HG03575 (cell line): ENCODE measurements around the gene HERPUD1.
"Not testable (repeated sequence)": the region's sequence is repeated elsewhere in the genome, so short reads cannot be mapped to it uniquely, and the experiment has no call there.

Experiments used
- ATAC-seq: cut with Tn5 transposase; IDR thresholded peaks from one replicate; pipeline ENCODE4 v1.9.1; 2021; ENCODE audit not compliant: unreplicated experiment, insufficient number of reproducible peaks, low FRiP score; ENCODE audit errors: extremely low read depth

HERPUD1 gene

GRCh38 chr16:56988948-56989945 lies 57.3 kb downstream of the HERPUD1 start, which contains the start of gene NLRC5:
NLRC5 (plus strand) TSS chr16:56989557; CDS start chr16:57020713, 31,156 bp downstream.
- ATAC-seq, result no peak

GRCh38 chr16:56989988-56990387 lies 58.0 kb downstream of the HERPUD1 start:
- no peak for ATAC-seq

- ATAC-seq, result no peak
Observed at GRCh38 chr16:56990407-56991286, 58.7 kb downstream of the HERPUD1 start.

- not testable (repeated sequence) for ATAC-seq
Observed at GRCh38 chr16:56992431-56992830, 60.5 kb downstream of the HERPUD1 start.

GRCh38 chr16:56993204-56993603 lies 61.3 kb downstream of the HERPUD1 start:
- no peak for ATAC-seq

GRCh38 chr16:56994311-56994710 lies 62.4 kb downstream of the HERPUD1 start:
- no peak for ATAC-seq
